Measurements from ENCODE around the gene KLRC3. TPM values are rescaled to one million over a fixed set of nuclear protein-coding genes. Genes with fewer than 3 reads are reported as not detected.
"Not testable (repeated sequence)": the region's sequence is repeated elsewhere in the genome, so short reads cannot be mapped to it uniquely, and the experiment has no call there.

Gene KLRC3
- polyA plus RNA-seq (2011; rRNA removed), result not detected in 2 replicates
- not detected in 2 replicates for polyA minus RNA-seq (2011; rRNA and poly(A)+ RNA removed)

GRCh38 chr12:10420334-10420733 lies at the start of gene KLRC3:
Gene KLRC3 (minus strand): TSS chr12:10420595. CDS start chr12:10420550, 45 bp downstream.
- CTCF ChIA-PET, result interaction anchor here (0.7 kb wide), 1 partner anchor 181 kb away, joined by 3 read pairs; no protein-coding TSS in a partner anchor
- H3K4me3 ChIP-seq (ENCODE audit: low read depth, low read length); H3K27me3 ChIP-seq (ENCODE audit: control insufficient read depth, insufficient read depth, low read length); H3K36me3 ChIP-seq (ENCODE audit: control insufficient read depth, insufficient read depth, low read length); POLR2A ChIA-PET; DNase-seq (ENCODE audit: low read depth): not testable (repeated sequence)

- TF ChIP-seq, protein P1, sequence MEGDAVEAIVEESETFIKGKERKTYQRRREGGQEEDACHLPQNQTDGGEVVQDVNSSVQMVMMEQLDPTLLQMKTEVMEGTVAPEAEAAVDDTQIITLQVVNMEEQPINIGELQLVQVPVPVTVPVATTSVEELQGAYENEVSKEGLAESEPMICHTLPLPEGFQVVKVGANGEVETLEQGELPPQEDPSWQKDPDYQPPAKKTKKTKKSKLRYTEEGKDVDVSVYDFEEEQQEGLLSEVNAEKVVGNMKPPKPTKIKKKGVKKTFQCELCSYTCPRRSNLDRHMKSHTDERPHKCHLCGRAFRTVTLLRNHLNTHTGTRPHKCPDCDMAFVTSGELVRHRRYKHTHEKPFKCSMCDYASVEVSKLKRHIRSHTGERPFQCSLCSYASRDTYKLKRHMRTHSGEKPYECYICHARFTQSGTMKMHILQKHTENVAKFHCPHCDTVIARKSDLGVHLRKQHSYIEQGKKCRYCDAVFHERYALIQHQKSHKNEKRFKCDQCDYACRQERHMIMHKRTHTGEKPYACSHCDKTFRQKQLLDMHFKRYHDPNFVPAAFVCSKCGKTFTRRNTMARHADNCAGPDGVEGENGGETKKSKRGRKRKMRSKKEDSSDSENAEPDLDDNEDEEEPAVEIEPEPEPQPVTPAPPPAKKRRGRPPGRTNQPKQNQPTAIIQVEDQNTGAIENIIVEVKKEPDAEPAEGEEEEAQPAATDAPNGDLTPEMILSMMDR (IDR thresholded peaks at IDR 0.05; ENCODE audit: insufficient read depth, low read depth, low read length), result no peak
- Histone ChIP-seq H3K27me3 (ENCODE audit: control insufficient read depth, insufficient read depth, low read length) (peaks cover 3% of the 10 kb centered on the region; the same call in 1 of the 2 replicates), H3K4me3 (ENCODE audit: low read depth, low read length) (no peak overlapping the region), H3K36me3 (ENCODE audit: control insufficient read depth, insufficient read depth, low read length) (no peaks in the 10 kb centered on the region)
- ChIA-PET POLR2A (no interaction called here), CTCF (no interaction called here)
- no peak for DNase-seq (ENCODE audit: low read depth)
Observed at GRCh38 chr12:10469701-10470100, 49.3 kb upstream of the KLRC3 start.

GRCh38 chr12:10466311-10466710 lies 45.9 kb upstream of the KLRC3 start:
- ChIA-PET POLR2A (no interaction called here), CTCF (no interaction called here)
- Histone ChIP-seq H3K27me3 (ENCODE audit: control insufficient read depth, insufficient read depth, low read length) (peaks cover 3% of the 10 kb centered on the region; the same call in 1 of the 2 replicates), H3K4me3 (ENCODE audit: low read depth, low read length) (no peak overlapping the region), H3K36me3 (ENCODE audit: control insufficient read depth, insufficient read depth, low read length) (no peaks in the 10 kb centered on the region)
- TF ChIP-seq, protein P1 (IDR thresholded peaks at IDR 0.05; ENCODE audit: insufficient read depth, low read depth, low read length), result no peak
- DNase-seq (ENCODE audit: low read depth), result no peak

- TF ChIP-seq, protein P1 (IDR thresholded peaks at IDR 0.05; ENCODE audit: insufficient read depth, low read depth, low read length), result no peak
- no peak for DNase-seq (ENCODE audit: low read depth)
- Histone ChIP-seq H3K36me3 (ENCODE audit: control insufficient read depth, insufficient read depth, low read length) (no peaks in the 10 kb centered on the region), H3K4me3 (ENCODE audit: low read depth, low read length) (no peak overlapping the region), H3K27me3 (ENCODE audit: control insufficient read depth, insufficient read depth, low read length) (no peaks in the 10 kb centered on the region)
- ChIA-PET CTCF (no interaction called here), POLR2A (no interaction called here)
Observed at GRCh38 chr12:10457760-10458159, 37.4 kb upstream of the KLRC3 start.

DNA sequence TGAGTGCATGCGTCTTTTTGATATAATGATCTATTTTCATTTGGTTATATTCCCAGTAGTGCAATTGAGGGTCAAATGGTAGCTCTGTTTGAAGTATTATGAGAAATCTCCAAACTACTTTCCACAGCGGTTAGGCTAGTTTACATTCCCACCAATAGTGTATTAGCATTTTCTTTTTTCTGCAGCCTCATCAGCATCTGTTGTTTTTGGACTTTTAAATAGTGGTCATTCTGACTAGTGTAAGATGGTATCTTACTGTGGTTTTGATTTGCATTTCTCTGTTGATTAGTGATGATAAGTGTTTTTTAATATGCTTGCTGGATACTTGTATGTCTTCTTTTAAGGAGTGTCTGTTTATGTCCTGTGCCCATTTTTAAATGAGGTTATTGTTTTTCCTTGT lies 36.5 kb upstream of the KLRC3 start:
- ChIA-PET CTCF (no interaction called here), POLR2A (no interaction called here)
- no peak for DNase-seq (ENCODE audit: low read depth)
- no peaks in the 10 kb centered on the region for H3K27me3 ChIP-seq (ENCODE audit: control insufficient read depth, insufficient read depth, low read length)
- TF ChIP-seq, protein P1 (IDR thresholded peaks at IDR 0.05; ENCODE audit: insufficient read depth, low read depth, low read length), result no peak
- H3K36me3 ChIP-seq (ENCODE audit: control insufficient read depth, insufficient read depth, low read length), result no peaks in the 10 kb centered on the region
- H3K4me3 ChIP-seq (ENCODE audit: low read depth, low read length), result no peak overlapping the region

- no peaks in the 10 kb centered on the region for H3K27me3 ChIP-seq (ENCODE audit: control insufficient read depth, insufficient read depth, low read length)
- no peak for DNase-seq (ENCODE audit: low read depth)
- no peak overlapping the region for H3K4me3 ChIP-seq (ENCODE audit: low read depth, low read length)
- H3K36me3 ChIP-seq (ENCODE audit: control insufficient read depth, insufficient read depth, low read length), result no peaks in the 10 kb centered on the region
- ChIA-PET POLR2A (no interaction called here), CTCF (no interaction called here)
- TF ChIP-seq, protein P1 (IDR thresholded peaks at IDR 0.05; ENCODE audit: insufficient read depth, low read depth, low read length), result no peak
Observed at GRCh38 chr12:10455766-10456165, 35.4 kb upstream of the KLRC3 start.
